ENCODE measurements around the gene POTEF.
"Not testable (repeated sequence)": the region's sequence is repeated elsewhere in the genome, so short reads cannot be mapped to it uniquely, and the experiment has no call there.

POTEF gene

DNA sequence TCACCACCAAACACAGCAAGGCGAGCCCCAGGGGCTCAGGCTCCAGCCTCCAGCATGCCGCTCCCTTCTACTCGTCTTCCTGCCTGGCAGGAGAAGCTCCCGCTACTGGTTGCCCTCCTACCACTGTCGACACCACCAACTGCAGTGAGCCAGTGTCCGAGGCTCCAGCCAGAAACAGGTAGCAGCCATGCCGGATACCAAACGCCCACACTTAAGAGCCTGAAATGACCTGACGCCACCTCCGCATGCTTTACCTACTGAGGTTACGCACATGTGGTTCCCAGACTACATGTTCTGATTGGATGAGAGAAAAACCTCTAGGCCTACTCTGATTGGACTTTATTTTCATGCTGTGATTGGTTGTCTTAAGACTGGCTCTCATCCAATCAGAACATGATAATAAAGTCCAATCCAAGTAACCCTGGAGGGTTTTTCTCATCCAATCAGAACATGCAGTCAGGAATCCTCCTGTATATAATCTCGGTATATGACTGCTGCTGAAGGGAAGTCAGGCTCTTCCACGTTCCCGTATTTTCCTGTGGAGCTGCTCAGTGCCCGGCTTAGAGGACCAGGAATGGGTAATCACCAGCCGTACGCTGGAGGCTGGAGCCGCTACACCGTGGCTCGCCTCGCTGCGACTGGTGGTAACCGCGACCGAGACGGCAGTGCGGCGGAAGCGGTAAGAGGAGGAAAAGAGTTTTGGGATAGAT is at the start of gene POTEF:
TSS of gene POTEF (minus strand) at position 103 of the 710 bp plus-strand sequence. CDS start 8,707 bp downstream, outside the sequence.
- H3K36me3 ChIP-seq (ENCODE audit: insufficient read depth, low read length); H3K27ac ChIP-seq (ENCODE audit: low read depth, low read length); H3K9me3 ChIP-seq (ENCODE audit: low read length); H3K27me3 ChIP-seq (ENCODE audit: control insufficient read depth in 1 of 2, insufficient read depth in 2 of 2, low read length in 2 of 2); H3K4me1 ChIP-seq (ENCODE audit: insufficient read depth, low read length); H3K4me3 ChIP-seq (ENCODE audit: low read depth in 1 of 2, low read length in 2 of 2); H3K9ac ChIP-seq (ENCODE audit: low read length): not testable (repeated sequence)

DNA sequence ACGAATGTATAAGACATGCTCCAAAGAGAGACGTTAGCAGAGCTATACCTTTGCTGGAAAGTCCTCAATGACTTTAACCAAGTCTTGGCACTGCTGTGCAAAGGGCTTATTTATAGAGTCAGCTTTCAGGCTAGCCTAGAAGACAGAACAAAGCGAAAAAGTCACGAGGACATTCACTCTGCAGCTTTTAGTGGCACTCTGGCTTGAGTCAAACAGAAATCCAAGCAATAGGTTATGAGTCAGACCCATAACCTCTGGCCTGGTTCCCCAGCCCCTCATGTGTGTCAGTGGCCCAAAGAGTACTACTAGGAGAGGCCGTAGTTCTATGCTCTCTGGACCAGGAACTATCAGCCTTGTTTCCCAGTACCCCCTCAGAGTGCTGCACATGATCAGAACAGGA is 45.8 kb upstream of the POTEF start:
- not testable (repeated sequence) for H3K9ac ChIP-seq (ENCODE audit: low read length); H3K27me3 ChIP-seq (ENCODE audit: control insufficient read depth in 1 of 2, insufficient read depth in 2 of 2, low read length in 2 of 2); H3K4me1 ChIP-seq (ENCODE audit: insufficient read depth, low read length); H3K4me3 ChIP-seq (ENCODE audit: low read depth in 1 of 2, low read length in 2 of 2); H3K9me3 ChIP-seq (ENCODE audit: low read length); H3K27ac ChIP-seq (ENCODE audit: low read depth, low read length)
- H3K36me3 ChIP-seq (ENCODE audit: insufficient read depth, low read length) = peaks cover 21% of the 10 kb centered on the region

- peaks cover 20% of the 10 kb centered on the region for H3K36me3 ChIP-seq (ENCODE audit: insufficient read depth, low read length)
- no peaks in the 10 kb centered on the region for H3K27me3 ChIP-seq (ENCODE audit: control insufficient read depth in 1 of 2, insufficient read depth in 2 of 2, low read length in 2 of 2)
- no peak overlapping the region for H3K4me3 ChIP-seq (ENCODE audit: low read depth in 1 of 2, low read length in 2 of 2)
- no peak overlapping the region for H3K9ac ChIP-seq (ENCODE audit: low read length)
- H3K4me1 ChIP-seq (ENCODE audit: insufficient read depth, low read length) = no peaks in the 10 kb centered on the region
- H3K9me3 ChIP-seq (ENCODE audit: low read length) = no peaks in the 10 kb centered on the region
- no peak overlapping the region for H3K27ac ChIP-seq (ENCODE audit: low read depth, low read length)
Measured at GRCh38 chr2:130169896-130170295, 40.9 kb upstream of the POTEF start.

- not testable (repeated sequence) for H3K9me3 ChIP-seq (ENCODE audit: low read length); H3K9ac ChIP-seq (ENCODE audit: low read length); H3K27me3 ChIP-seq (ENCODE audit: control insufficient read depth in 1 of 2, insufficient read depth in 2 of 2, low read length in 2 of 2); H3K4me3 ChIP-seq (ENCODE audit: low read depth in 1 of 2, low read length in 2 of 2); H3K4me1 ChIP-seq (ENCODE audit: insufficient read depth, low read length); H3K27ac ChIP-seq (ENCODE audit: low read depth, low read length)
- peaks cover 20% of the 10 kb centered on the region for H3K36me3 ChIP-seq (ENCODE audit: insufficient read depth, low read length)
Measured at GRCh38 chr2:130169163-130169562, 40.1 kb upstream of the POTEF start.

DNA sequence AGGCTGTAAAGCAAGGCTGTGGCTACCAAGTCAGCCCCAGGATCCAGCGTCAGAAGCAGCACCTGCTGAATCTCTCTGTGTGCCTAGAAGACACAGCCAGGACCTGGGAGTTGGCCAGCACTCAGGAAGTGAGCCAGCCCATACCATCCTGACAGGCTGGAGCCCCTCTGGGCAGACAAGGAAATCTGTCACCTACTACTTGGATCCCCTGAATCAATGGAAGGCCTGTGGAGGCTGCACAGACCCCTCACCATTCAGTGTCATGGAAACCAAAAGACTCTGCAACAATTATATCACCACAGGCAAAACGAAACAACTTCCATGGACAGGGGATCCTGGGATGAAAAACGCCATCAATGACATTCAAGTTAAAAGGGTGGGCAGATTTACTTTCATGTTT is 37.6 kb upstream of the POTEF start:
- not testable (repeated sequence) for H3K9ac ChIP-seq (ENCODE audit: low read length)
- peaks cover 30% of the 10 kb centered on the region for H3K36me3 ChIP-seq (ENCODE audit: insufficient read depth, low read length)

DNA sequence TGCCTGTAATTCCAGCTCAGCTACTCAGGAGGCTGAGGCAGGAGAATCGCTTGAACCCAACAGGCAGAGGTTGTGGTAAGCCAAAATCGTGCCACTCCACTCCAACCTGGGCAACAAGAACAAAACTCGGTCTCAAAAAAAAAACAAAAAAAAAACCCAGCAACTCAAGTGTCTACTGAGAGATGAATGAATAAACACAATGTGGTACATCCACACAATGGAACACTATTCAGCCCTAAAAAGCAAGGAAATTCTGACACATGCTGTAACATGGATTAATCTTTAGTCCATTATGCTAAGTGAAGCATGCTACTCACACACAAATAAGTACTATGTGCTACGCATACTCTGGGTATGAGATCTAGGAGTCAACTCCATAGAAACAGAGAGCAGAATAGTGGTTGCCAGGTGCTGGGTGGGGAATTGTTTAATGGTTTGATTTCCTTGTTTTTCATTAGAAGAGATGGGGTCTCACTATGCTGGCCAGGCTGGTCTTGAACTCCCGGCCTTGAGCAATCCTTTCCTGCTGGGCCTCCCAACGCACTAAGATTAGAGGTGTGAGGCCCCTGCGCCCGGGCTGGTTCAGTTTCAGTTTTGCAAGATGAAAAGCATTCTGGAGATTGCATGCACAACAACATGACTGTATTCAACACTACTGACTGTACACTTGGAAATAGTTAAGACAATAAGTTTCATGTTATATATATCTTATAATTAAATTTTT is 36.4 kb upstream of the POTEF start:
- H3K9ac ChIP-seq (ENCODE audit: low read length) = no peak overlapping the region
- no peak overlapping the region for H3K27ac ChIP-seq (ENCODE audit: low read depth, low read length)
- peaks cover 26% of the 10 kb centered on the region for H3K36me3 ChIP-seq (ENCODE audit: insufficient read depth, low read length)
- H3K4me3 ChIP-seq (ENCODE audit: low read depth in 1 of 2, low read length in 2 of 2) = no peak overlapping the region
- no peaks in the 10 kb centered on the region for H3K27me3 ChIP-seq (ENCODE audit: control insufficient read depth in 1 of 2, insufficient read depth in 2 of 2, low read length in 2 of 2)
- no peaks in the 10 kb centered on the region for H3K4me1 ChIP-seq (ENCODE audit: insufficient read depth, low read length)
- H3K9me3 ChIP-seq (ENCODE audit: low read length) = no peaks in the 10 kb centered on the region

More for the DNA sequence above, 37.6 kb upstream of the POTEF start:
- not testable (repeated sequence) for H3K4me1 ChIP-seq (ENCODE audit: insufficient read depth, low read length); H3K27me3 ChIP-seq (ENCODE audit: control insufficient read depth in 1 of 2, insufficient read depth in 2 of 2, low read length in 2 of 2); H3K4me3 ChIP-seq (ENCODE audit: low read depth in 1 of 2, low read length in 2 of 2); H3K9me3 ChIP-seq (ENCODE audit: low read length); H3K27ac ChIP-seq (ENCODE audit: low read depth, low read length)

DNA sequence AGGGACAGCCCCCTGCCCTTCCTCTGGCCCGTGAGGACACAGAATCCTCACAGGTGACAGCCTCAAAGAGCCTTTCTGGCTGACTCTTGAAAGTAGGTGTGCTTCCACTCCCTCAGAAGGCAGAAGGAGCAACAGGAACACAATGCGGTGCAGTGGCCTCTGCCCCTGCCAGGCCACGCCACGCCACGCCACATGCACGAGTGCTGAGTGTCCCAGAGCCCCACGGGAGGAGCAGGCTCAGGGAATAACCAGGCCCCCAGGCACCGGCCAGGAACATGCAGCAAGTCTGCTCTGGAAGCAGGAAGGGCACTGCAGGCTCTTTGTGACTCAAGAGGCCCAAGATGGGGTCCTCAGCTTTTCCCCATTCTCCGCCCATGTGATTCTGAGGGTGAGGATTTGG is 33.9 kb upstream of the POTEF start:
- Histone ChIP-seq H3K4me3 (ENCODE audit: low read depth in 1 of 2, low read length in 2 of 2) (no peak overlapping the region), H3K4me1 (ENCODE audit: insufficient read depth, low read length) (no peaks in the 10 kb centered on the region), H3K9ac (ENCODE audit: low read length) (no peak overlapping the region), H3K9me3 (ENCODE audit: low read length) (no peaks in the 10 kb centered on the region), H3K36me3 (ENCODE audit: insufficient read depth, low read length) (peaks cover 26% of the 10 kb centered on the region), H3K27me3 (ENCODE audit: control insufficient read depth in 1 of 2, insufficient read depth in 2 of 2, low read length in 2 of 2) (no peaks in the 10 kb centered on the region), H3K27ac (ENCODE audit: low read depth, low read length) (no peak overlapping the region)

GRCh38 chr2:130162486-130162885 is 33.5 kb upstream of the POTEF start:
- H3K27ac ChIP-seq (ENCODE audit: low read depth, low read length); H3K9me3 ChIP-seq (ENCODE audit: low read length); H3K9ac ChIP-seq (ENCODE audit: low read length); H3K4me1 ChIP-seq (ENCODE audit: insufficient read depth, low read length); H3K4me3 ChIP-seq (ENCODE audit: low read depth in 1 of 2, low read length in 2 of 2); H3K27me3 ChIP-seq (ENCODE audit: control insufficient read depth in 1 of 2, insufficient read depth in 2 of 2, low read length in 2 of 2): not testable (repeated sequence)
- H3K36me3 ChIP-seq (ENCODE audit: insufficient read depth, low read length) = peaks cover 26% of the 10 kb centered on the region

DNA sequence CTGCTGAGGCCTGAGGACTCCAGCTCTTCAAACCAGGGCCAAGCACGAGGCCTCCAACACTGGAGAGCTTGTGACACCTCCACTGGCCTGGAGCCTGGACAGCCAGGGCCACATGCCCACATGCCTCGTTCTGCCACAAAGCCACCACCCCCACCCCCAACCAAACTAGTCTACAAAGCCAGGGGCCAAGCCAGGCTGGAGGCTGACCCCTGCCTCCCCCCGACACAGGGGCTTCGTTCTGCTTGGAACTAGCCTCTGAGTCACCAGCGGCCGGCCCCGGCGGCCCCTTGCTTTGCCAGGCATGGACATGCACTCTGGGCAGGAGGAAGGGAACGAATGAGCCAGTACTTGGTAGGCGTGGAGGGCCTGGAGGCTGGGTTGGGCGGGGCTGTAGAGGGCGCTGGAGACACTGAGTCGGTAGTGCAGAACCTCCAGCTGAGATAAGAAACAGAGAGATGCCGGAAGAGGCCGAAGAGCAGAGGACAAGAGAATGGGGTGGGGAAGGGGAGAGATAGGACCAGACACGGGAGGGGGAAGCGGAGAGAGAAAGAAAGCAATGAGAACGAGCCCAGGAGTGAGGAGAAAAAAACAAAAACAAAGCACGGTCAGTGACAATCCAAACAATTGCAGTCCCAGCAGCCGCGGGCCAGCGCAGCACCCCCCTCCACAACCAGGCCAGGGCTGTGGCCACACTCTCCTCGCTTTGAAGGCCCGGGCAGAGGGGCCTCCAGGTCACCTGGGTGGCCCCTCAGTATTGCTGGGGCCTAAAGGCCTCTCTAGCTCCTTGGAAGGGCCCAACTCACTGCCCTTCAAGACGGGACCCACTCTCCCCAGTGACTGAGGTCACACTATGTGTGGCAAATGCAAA is 32.0 kb upstream of the POTEF start:
- not testable (repeated sequence) for H3K4me3 ChIP-seq (ENCODE audit: low read depth in 1 of 2, low read length in 2 of 2); H3K9ac ChIP-seq (ENCODE audit: low read length); H3K9me3 ChIP-seq (ENCODE audit: low read length); H3K27ac ChIP-seq (ENCODE audit: low read depth, low read length); H3K27me3 ChIP-seq (ENCODE audit: control insufficient read depth in 1 of 2, insufficient read depth in 2 of 2, low read length in 2 of 2); H3K4me1 ChIP-seq (ENCODE audit: insufficient read depth, low read length)
- H3K36me3 ChIP-seq (ENCODE audit: insufficient read depth, low read length) = peaks cover 26% of the 10 kb centered on the region

GRCh38 chr2:130160131-130160530 is 31.1 kb upstream of the POTEF start:
- Histone ChIP-seq H3K9me3 (ENCODE audit: low read length) (no peaks in the 10 kb centered on the region), H3K4me3 (ENCODE audit: low read depth in 1 of 2, low read length in 2 of 2) (no peak overlapping the region), H3K9ac (ENCODE audit: low read length) (no peak overlapping the region), H3K27ac (ENCODE audit: low read depth, low read length) (no peak overlapping the region), H3K27me3 (ENCODE audit: control insufficient read depth in 1 of 2, insufficient read depth in 2 of 2, low read length in 2 of 2) (no peaks in the 10 kb centered on the region), H3K36me3 (ENCODE audit: insufficient read depth, low read length) (peaks cover 21% of the 10 kb centered on the region), H3K4me1 (ENCODE audit: insufficient read depth, low read length) (no peaks in the 10 kb centered on the region)

DNA sequence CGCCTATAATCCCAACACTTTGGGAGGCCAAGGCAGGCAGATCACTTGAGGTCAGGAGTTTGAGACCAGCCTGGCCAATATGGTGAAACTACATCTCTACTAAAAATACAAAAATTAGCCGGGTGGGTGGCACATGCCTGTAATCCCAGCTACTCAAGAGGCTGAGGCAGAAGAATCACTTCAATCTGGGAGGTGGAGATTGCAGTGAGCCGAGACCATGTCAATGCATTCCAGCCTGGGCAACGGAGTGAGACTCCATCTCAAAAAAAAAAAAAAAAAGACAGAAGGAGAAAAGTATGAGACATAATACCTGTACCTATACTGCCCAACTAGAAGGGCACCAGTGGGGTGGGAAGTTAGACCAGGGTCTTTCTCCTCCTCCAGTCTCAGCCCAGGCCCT is 30.4 kb upstream of the POTEF start:
- not testable (repeated sequence) for H3K27me3 ChIP-seq (ENCODE audit: control insufficient read depth in 1 of 2, insufficient read depth in 2 of 2, low read length in 2 of 2)

More for the DNA sequence above, 30.4 kb upstream of the POTEF start:
- not testable (repeated sequence) for H3K9ac ChIP-seq (ENCODE audit: low read length); H3K4me3 ChIP-seq (ENCODE audit: low read depth in 1 of 2, low read length in 2 of 2); H3K4me1 ChIP-seq (ENCODE audit: insufficient read depth, low read length); H3K9me3 ChIP-seq (ENCODE audit: low read length); H3K27ac ChIP-seq (ENCODE audit: low read depth, low read length)
- peaks cover 17% of the 10 kb centered on the region for H3K36me3 ChIP-seq (ENCODE audit: insufficient read depth, low read length)

Measured in muscle layer of colon (tissue), 2 donors.